RWPE1 (cell line): ENCODE results near the gene TBCD.

ENCODE experiments used
- CTCF ChIA-PET: fragments of 350-600 bp; sonication (Branson Sonifier 250); formaldehyde crosslinking; extraction: SDS; loops from one replicate; lab custom pipeline; 2021; lab: Yijun Ruan, JAX
- POLR2A ChIA-PET: fragments of 400-600 bp; formaldehyde crosslinking; extraction: SDS; loops from one replicate; lab custom pipeline; 2020; ENCODE audit warnings: antibody characterized with exemption; ENCODE audit not compliant: low non-redundant PET; lab: Yijun Ruan, JAX
- DNase-seq: peaks from one replicate; pipeline ENCODE4 v3.0.0; 2012; ENCODE audit warnings: low spot score
- H3K27ac ChIP-seq: fragments of 450-650 bp; 2 replicates; pipeline ENCODE4 v1.5.1; 2017
- CTCF ChIP-seq: fragments of 450-650 bp; conservative IDR thresholded peaks from 2 replicates; pipeline ENCODE4 v1.5.1; 2017; ENCODE audit warnings: low read depth, mild to moderate bottlenecking

TBCD gene

GRCh38 chr17:82825540-82826124 is 73.8 kb downstream of the TBCD start:
- no peak for DNase-seq
- CTCF ChIA-PET = interaction anchor here (0.8 kb wide), 1 partner anchor 273 kb away, joined by 4 read pairs; no protein-coding TSS in a partner anchor
- 0 out of 2 replicates have a peak overlapping the region, but pooled peaks have one; percentile 1 for H3K27ac ChIP-seq
- POLR2A ChIA-PET = no interaction called here
- no peak for TF ChIP-seq CTCF

- no peak for TF ChIP-seq CTCF
- no peak for DNase-seq
- H3K27ac ChIP-seq = peak overlapping the region; percentile 3
- ChIA-PET CTCF (no interaction called here), POLR2A (no interaction called here)
These were observed 74.3 kb downstream of the TBCD start for GRCh38 chr17:82826211-82826610.

- POLR2A ChIA-PET = no interaction called here
- H3K27ac ChIP-seq = peak overlapping the region; percentile 3
- CTCF ChIA-PET = no interaction called here
- DNase-seq = no peak
- TF ChIP-seq CTCF = no peak
These were observed 75.1 kb downstream of the TBCD start for GRCh38 chr17:82826956-82827355.

GRCh38 chr17:82828875-82829487 is 77.1 kb downstream of the TBCD start:
- no peak for TF ChIP-seq CTCF
- no peak for DNase-seq
- CTCF ChIA-PET = no interaction called here
- H3K27ac ChIP-seq = no peak overlapping the region
- POLR2A ChIA-PET = no interaction called here

- POLR2A ChIA-PET = no interaction called here
- CTCF ChIA-PET = interaction anchor here (1.2 kb wide), 1 partner anchor 48 kb away, joined by 3 read pairs; no protein-coding TSS in a partner anchor
- TF ChIP-seq CTCF = no peak
- H3K27ac ChIP-seq = no peak overlapping the region
- no peak for DNase-seq
These were observed 78.4 kb downstream of the TBCD start for GRCh38 chr17:82830249-82830661.

- POLR2A ChIA-PET = no interaction called here
- peak overlapping the region; percentile 97 for H3K27ac ChIP-seq
- TF ChIP-seq CTCF = no peak
- no peak for DNase-seq
- CTCF ChIA-PET = interaction anchor here (0.6 kb wide), 1 partner anchor 1277 kb away, joined by 3 read pairs; no protein-coding TSS in a partner anchor
These were observed 79.4 kb downstream of the TBCD start for GRCh38 chr17:82831041-82831817.
